Dedifferentiated amniotic fluid mesenchymal stem cell (primary cell): Measurements from ENCODE around the gene WDR45.
"Not testable (repeated sequence)": the region's sequence is repeated elsewhere in the genome, so short reads cannot be mapped to it uniquely, and the experiment has no call there.

Experiments used
- DNase-seq: peaks from one replicate; pipeline ENCODE4 v3.0.0-alpha.2; 2016; ENCODE audit errors: extremely low spot score

The WDR45 gene

GRCh38 chrX:49079489-49080428, at the start of gene WDR45:
Gene WDR45 (minus strand): TSS chrX:49079887. CDS start chrX:49078095, 1,792 bp downstream.
- peak; percentile 59 for DNase-seq

GRCh38 chrX:49129427-49129826, 49.7 kb upstream of the WDR45 start:
- DNase-seq, result no peak

- DNase-seq, result not testable (repeated sequence)
Observed at GRCh38 chrX:49127742-49128258, 48.1 kb upstream of the WDR45 start.

- DNase-seq, result no peak
Observed at GRCh38 chrX:49122499-49122898, 42.8 kb upstream of the WDR45 start.

- DNase-seq, result no peak
Observed at GRCh38 chrX:49120091-49120490, 40.4 kb upstream of the WDR45 start.

- DNase-seq, result no peak
Observed at GRCh38 chrX:49117581-49117980, 37.9 kb upstream of the WDR45 start.

GRCh38 chrX:49116716-49117115, 37.0 kb upstream of the WDR45 start:
- no peak for DNase-seq

GRCh38 chrX:49116076-49116475, 36.4 kb upstream of the WDR45 start:
- no peak for DNase-seq

GRCh38 chrX:49111791-49112190, 32.1 kb upstream of the WDR45 start:
- no peak for DNase-seq

- no peak for DNase-seq
Observed at GRCh38 chrX:49110417-49110816, 30.7 kb upstream of the WDR45 start.

- DNase-seq, result no peak
Observed at GRCh38 chrX:49108641-49109040, 29.0 kb upstream of the WDR45 start.

GRCh38 chrX:49106930-49107329, 27.2 kb upstream of the WDR45 start:
- no peak for DNase-seq

- no peak for DNase-seq
Observed at GRCh38 chrX:49106296-49106695, 26.6 kb upstream of the WDR45 start.

GRCh38 chrX:49103637-49104036, 23.9 kb upstream of the WDR45 start:
- no peak for DNase-seq

GRCh38 chrX:49102190-49102589, 22.5 kb upstream of the WDR45 start:
- no peak for DNase-seq

GRCh38 chrX:49101629-49101984, 21.9 kb upstream of the WDR45 start:
- DNase-seq, result no peak

- peak; percentile 82 for DNase-seq
Observed at GRCh38 chrX:49100704-49101628, 21.3 kb upstream of the WDR45 start.

GRCh38 chrX:49096419-49096818, 16.7 kb upstream of the WDR45 start:
- DNase-seq, result no peak

- no peak for DNase-seq
Observed at GRCh38 chrX:49089553-49089952, 9.9 kb upstream of the WDR45 start.

GRCh38 chrX:49082271-49082871, 2.7 kb upstream of the WDR45 start:
- no peak for DNase-seq

GRCh38 chrX:49077941-49078340, 1.7 kb downstream of the WDR45 start:
- DNase-seq, result no peak

- no peak for DNase-seq
Observed at GRCh38 chrX:49075347-49075746, 4.3 kb downstream of the WDR45 start.
